Activated CD8-positive, alpha-beta memory T cell treated with anti-CD3 and anti-CD28 coated beads for 1 hour (primary cell): ENCODE results near the gene UBASH3B.

Source experiments
- DNase-seq, 2 donors: peaks; one replicate each; pipeline ENCODE4 v3.0.0-alpha.2; 2020; ENCODE audit warnings: low read depth in 1 of 2; ENCODE audit errors: extremely low read depth in 1 of 2

Gene UBASH3B

GRCh38 chr11:122706291-122707088 lies 51.0 kb downstream of the UBASH3B start:
- no peak for DNase-seq

DNA sequence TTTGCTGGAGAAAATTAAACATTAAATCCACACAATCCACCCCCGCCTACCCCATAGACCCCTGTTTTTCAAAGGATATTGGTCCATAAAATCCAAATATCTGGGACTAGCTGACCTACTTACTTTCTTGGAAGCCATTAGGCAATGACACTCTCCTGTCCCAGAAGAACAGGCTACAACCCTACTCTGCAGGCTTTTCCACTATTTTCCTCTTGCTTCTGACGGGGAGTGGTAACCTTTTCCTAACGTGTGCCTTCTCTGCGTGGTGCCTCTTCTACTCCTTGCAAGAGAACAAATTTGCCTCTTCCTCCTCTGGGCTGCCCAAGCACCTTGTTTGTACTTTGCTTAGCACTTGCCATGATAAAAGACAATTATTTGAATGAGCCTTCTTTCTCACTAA lies 51.6 kb downstream of the UBASH3B start:
- DNase-seq: no peak

GRCh38 chr11:122707901-122708300 lies 52.4 kb downstream of the UBASH3B start:
- DNase-seq: no peak

GRCh38 chr11:122709039-122709760 lies 53.7 kb downstream of the UBASH3B start:
- no peak for DNase-seq

DNA sequence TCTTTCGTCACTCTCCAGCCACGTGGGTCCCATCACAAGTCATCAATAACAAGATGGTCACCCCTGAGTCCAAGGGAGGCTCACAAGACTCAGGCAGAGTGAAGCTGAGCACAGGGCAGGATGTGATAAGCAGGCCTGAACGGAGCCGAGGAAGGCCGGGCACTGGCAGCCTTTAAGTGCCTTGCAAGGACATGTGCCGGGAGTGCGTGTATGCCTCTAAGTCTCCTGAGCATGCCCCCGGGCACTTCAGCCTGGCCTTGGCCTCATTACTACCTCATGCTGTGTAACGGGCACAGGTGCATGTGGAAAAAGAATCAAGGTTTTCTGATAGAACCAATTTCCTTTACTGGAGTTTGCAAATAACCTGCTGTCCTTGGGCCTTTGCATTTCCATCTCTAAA lies 55.8 kb downstream of the UBASH3B start:
- DNase-seq: no peak

DNA sequence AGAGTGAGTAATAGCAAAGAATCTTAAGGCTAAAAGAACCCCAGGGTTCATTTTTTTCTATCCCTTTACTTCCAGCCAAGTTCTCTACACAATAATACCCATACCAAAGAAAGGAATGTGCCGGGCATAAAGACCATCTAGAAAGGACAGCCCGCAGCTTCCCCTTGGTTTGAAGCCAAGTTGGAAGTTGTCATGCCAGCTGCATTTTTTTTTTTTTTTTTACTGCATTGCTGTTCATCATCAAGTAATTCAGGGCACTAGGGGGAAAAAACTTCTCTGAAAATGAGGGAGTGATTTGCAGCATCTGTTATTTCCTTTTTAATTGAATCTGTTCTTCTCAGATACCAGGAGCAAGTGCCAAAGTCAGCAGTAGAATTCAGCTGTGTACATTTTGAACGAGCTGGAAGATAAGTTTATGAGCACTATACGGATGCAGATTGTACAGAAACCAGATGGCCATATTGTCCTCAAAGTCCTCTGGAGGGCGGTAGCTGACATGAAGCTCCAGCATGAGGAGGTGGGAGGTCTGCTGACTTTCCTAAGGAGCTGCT lies 56.4 kb downstream of the UBASH3B start:
- no peak for DNase-seq

DNA sequence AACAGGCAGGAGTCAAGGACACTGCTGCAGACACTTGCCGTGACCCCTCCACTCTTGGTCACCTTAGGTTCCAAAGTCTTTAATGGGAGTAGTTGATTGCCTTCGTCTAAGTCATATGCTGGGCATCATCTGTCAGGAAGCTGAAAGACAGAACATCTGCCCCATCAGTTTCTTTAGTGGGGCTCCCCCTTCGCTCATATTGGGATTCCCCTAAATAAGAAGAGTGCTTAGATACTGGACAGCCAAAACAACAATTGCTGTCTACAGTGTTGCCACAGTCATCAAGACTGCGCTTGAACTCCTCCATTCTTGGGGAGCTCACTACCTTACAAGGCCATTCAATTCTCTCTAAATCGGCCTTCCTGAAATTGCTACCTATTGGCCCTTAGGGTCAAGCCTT lies 58.5 kb downstream of the UBASH3B start:
- no peak for DNase-seq

DNA sequence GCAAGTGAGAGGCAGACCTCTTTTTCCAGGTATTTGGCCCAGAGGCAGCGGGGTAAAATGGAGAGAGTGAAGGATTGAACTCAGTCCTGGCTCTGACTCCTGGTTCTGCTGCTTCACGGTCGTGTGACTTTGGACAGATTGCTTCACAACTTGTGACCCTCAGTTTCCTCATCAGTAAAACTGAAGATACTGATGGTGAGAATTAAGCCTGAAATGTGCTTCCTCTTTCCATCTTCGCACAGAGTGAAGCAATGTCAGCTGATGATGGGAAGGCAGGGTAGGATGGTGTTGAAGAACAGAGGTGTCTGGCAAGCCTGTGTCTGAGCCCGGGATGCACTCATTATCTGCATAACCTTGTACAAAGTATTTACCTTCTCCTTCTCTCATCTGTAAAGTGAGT lies 59.0 kb downstream of the UBASH3B start:
- no peak for DNase-seq

- no peak for DNase-seq
Observed at GRCh38 chr11:122715548-122716440, 60.3 kb downstream of the UBASH3B start.

GRCh38 chr11:122717264-122717867 lies 61.8 kb downstream of the UBASH3B start:
- peak in 1 of 2 donors; percentile 17 for DNase-seq

DNA sequence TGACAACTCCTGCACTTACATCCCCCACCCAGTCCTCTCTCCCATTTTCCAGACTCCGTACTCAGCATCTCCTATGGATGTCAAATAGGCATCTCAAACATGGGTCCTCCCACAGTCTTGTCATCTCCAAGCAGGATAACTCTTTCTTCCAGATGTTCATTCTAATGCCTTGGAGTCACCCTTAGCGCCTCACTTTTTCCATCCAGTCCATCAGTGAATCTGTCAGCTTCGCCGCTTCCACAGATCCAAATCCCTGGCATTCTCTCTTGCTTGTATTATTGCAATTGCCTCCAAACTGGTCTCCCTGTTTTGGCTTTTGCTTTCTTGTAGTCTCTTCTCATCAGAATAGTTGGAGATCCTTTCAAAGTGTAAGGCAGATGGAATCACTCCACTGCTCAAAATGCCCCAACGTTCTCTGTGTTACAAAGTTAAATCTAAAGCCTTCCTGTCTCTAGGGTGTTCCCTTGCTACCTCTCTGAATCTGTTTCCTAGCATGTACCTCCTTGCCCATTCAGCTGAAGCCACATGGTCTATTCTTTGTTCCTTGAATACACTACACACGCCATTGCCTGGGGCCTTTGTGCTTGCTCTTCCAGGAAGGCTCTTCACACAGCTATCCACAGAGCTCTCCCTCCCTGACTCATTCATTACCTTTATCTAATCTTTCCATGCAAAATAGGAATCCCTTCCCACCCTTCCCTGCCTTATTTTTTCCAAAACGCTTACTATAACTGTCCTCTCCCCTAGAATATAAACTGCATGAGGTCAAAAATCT lies 64.8 kb downstream of the UBASH3B start:
- no peak for DNase-seq

DNA sequence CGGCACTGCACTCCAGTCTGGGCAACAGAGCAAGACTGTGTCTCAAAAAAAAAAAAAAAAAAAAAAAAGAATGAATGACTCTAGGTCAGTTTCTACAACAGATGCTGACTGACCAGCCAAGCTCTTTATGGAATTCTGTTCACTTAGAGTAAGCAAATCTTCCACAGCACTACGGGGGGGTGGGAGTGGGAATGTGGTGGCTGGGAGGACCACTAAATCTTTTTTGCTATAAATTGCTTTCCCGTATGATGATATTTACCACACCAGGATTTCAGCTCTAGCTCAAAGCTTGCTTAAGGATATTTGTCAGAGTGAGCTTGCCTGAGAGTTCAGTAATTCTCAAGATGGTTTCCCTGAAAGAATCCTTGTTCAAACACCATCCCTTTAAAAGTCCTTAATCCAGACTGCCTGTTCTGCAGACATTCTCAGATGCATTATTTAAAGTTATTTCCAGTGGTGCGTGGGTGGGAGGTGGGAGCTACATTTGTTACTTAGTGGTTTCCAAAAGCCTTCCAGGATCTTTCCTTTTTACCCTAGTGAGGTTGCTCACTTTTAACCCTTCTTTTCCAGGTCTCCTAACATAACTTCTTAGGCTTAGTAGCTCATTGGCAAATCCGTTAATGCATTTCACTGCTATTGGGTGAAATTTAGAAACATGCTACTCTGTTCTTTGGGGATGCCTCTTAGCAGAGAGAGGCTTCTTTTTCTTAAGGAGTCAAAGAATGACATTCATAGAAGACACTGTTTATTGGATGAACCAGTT lies 65.9 kb downstream of the UBASH3B start:
- DNase-seq: no peak

DNA sequence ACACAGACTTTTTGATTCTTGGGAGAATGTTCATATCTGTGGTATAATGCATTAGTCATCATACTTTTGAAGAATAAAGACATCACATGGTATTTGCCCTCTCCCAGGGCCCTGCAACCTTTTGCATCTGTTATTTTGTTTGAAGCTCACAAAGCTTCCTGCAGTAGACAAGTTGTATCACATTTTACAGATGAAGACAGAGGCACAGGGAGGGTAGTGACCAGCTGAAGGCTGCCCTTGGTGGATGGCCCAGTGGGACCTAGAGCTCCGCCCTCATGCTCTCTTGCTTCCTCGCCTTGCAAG lies 66.4 kb downstream of the UBASH3B start:
- no peak for DNase-seq

DNA sequence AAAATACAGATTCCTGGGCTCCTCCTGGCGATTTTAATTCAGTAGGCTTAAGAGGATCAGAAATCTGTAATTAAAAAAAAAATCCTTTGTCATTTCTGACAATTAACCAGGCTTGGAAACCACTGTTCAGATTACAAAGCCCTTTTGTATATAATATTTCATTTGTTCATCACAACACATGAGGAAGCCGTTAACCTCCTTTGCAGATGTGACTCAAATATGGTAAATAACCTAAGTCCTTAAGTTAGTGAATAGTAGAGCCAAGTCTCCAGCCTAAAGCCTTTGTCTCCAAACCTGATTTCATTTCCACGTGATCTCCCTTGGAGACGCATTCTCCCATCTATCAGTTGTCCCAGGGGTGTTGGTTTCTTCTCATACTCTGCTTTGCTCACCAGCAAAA lies 67.6 kb downstream of the UBASH3B start:
- DNase-seq: no peak

DNA sequence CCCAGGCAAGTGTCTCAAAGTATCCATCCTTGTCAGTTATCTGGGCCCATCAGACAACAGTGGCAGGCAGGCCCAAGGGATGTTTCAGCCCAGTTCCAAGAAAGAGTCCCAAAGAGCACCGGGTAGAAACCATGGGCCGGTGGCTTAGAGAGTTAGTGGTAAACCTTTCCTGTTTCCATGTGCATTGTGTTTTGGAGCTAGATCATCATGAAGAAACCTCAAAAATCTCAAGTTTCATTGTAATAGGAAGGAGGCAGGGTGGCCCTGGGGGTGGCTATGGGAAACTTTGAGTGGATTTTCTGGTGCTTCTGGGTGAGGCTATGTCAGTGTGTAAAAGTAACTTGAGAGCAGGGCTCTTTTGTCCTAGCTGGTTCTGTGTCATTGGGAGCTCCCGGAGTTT lies 68.1 kb downstream of the UBASH3B start:
- no peak for DNase-seq

GRCh38 chr11:122724520-122724919 lies 69.0 kb downstream of the UBASH3B start:
- no peak for DNase-seq

DNA sequence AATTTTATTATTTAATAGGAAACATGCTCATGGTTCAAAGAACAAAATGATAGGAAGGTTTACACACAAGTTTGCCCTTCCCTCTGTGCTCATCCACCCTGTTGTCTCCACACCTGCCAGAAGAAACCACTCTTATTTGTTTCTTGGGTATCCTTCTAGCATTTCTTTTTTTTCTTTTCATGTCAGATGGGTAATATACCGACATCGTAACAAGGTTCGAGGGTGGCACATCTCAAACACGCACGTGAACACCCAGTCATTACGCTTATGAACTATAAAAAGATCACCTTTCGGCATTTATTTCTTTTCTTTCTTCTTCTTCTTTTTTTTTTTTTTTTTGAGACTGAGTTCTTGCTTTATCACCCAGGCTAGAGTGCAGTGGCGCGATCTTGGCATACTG lies 70.5 kb downstream of the UBASH3B start:
- no peak for DNase-seq

- no peak for DNase-seq
Observed at GRCh38 chr11:122727101-122727929, 71.8 kb downstream of the UBASH3B start.

GRCh38 chr11:122728561-122728960 lies 73.0 kb downstream of the UBASH3B start:
- DNase-seq: no peak
